Measurements from ENCODE around the gene MROH7.

GRCh38 chr1:54697896-54698295 lies 56.3 kb downstream of the MROH7 start:
- TF ChIP-seq, protein P1, sequence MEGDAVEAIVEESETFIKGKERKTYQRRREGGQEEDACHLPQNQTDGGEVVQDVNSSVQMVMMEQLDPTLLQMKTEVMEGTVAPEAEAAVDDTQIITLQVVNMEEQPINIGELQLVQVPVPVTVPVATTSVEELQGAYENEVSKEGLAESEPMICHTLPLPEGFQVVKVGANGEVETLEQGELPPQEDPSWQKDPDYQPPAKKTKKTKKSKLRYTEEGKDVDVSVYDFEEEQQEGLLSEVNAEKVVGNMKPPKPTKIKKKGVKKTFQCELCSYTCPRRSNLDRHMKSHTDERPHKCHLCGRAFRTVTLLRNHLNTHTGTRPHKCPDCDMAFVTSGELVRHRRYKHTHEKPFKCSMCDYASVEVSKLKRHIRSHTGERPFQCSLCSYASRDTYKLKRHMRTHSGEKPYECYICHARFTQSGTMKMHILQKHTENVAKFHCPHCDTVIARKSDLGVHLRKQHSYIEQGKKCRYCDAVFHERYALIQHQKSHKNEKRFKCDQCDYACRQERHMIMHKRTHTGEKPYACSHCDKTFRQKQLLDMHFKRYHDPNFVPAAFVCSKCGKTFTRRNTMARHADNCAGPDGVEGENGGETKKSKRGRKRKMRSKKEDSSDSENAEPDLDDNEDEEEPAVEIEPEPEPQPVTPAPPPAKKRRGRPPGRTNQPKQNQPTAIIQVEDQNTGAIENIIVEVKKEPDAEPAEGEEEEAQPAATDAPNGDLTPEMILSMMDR (tag by site-specific recombination; IDR thresholded peaks at IDR 0.05): no peak
- TF ChIP-seq ZNF132 (tag by site-specific recombination; IDR thresholded peaks at IDR 0.05; ENCODE audit: borderline replicate concordance): no peak
- TF ChIP-seq, protein P2, sequence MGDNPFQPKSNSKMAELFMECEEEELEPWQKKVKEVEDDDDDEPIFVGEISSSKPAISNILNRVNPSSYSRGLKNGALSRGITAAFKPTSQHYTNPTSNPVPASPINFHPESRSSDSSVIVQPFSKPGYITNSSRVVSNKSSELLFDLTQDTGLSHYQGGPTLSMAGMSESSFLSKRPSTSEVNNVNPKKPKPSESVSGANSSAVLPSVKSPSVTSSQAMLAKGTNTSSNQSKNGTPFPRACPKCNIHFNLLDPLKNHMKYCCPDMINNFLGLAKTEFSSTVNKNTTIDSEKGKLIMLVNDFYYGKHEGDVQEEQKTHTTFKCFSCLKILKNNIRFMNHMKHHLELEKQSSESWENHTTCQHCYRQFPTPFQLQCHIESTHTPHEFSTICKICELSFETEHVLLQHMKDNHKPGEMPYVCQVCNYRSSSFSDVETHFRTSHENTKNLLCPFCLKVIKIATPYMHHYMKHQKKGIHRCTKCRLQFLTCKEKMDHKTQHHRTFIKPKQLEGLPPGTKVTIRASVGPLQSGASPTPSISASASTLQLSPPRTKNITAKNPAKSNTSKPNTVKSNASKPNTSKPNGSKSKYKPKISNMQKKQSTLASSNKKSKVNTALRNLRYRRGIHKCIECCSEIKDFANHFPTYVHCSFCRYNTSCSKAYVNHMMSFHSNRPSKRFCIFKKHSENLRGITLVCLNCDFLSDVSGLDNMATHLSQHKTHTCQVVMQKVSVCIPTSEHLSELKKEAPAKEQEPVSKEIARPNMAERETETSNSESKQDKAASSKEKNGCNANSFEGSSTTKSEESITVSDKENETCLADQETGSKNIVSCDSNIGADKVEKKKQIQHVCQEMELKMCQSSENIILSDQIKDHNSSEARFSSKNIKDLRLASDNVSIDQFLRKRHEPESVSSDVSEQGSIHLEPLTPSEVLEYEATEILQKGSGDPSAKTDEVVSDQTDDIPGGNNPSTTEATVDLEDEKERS (tag by site-specific recombination; IDR thresholded peaks at IDR 0.05): no peak
- TF ChIP-seq ZNF76 (tag by site-specific recombination; IDR thresholded peaks at IDR 0.05; ENCODE audit: borderline replicate concordance, low read depth): no peak
- no peak for TF ChIP-seq PRDM10 (tag by site-specific recombination; IDR thresholded peaks at IDR 0.05)
- TF ChIP-seq ZNF138 (tag by site-specific recombination; IDR thresholded peaks at IDR 0.05; ENCODE audit: borderline replicate concordance): no peak
- TF ChIP-seq, protein P3, sequence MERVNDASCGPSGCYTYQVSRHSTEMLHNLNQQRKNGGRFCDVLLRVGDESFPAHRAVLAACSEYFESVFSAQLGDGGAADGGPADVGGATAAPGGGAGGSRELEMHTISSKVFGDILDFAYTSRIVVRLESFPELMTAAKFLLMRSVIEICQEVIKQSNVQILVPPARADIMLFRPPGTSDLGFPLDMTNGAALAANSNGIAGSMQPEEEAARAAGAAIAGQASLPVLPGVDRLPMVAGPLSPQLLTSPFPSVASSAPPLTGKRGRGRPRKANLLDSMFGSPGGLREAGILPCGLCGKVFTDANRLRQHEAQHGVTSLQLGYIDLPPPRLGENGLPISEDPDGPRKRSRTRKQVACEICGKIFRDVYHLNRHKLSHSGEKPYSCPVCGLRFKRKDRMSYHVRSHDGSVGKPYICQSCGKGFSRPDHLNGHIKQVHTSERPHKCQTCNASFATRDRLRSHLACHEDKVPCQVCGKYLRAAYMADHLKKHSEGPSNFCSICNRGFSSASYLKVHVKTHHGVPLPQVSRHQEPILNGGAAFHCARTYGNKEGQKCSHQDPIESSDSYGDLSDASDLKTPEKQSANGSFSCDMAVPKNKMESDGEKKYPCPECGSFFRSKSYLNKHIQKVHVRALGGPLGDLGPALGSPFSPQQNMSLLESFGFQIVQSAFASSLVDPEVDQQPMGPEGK (tag by site-specific recombination; IDR thresholded peaks at IDR 0.05): no peak
